Measurements from ENCODE around the gene ITGB6. TPM values are rescaled to one million over a fixed set of nuclear protein-coding genes. Genes with fewer than 3 reads are reported as not detected.

ITGB6 gene
- total and polyA plus RNA-seq, 10 of the 15 experiments (the other 5 are each of a cell fraction or from before 2014, with no cell fraction given), result 0.04 TPM; not detected in 9

DNA sequence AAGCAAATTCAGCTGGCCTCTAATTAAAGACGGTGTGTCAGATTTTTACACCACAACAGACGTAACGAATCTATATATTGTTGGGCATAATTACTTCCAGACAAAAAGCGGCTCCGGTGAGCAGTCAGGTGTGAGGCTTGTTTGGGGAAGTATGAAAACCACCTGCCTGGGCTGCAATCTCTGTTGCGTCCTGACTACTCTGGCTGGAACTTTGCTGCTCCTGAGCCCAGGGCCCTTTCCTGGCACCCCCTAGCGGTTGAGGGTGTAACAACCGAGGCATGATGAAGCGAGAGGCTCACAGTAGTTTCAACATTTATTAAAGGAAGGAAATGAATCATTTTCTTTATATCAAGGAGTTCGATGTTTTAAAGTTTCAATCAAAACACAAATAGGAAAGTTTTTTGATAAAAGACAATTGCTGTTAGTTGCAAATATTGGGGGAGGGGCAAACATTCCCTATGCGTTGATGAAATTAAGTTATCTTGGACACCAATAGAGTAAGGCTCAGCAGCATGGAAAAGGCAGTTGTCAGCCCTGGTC lies 10.6 kb upstream of the ITGB6 start (continued):
- TF ChIP-seq ETV6 (conservative IDR thresholded peaks at IDR 0.05 in 1 of 2, IDR thresholded peaks at IDR 0.05 in 1 of 2; ENCODE audit: borderline replicate concordance in 1 of 2, low read depth in 1 of 2) (no peak), CHD2 (IDR thresholded peaks at IDR 0.05; ENCODE audit: borderline replicate concordance, low read depth, low read length) (0 out of 2 replicates have a peak, but pooled peaks have one; percentile 36), TAF1 (IDR thresholded peaks at IDR 0.05; ENCODE audit: borderline replicate concordance, low read depth, low read length) (no peak), STAT3 (IDR thresholded peaks at IDR 0.05; ENCODE audit: low read depth, low read length) (0 out of 2 replicates have a peak, but pooled peaks have one; percentile 63), POU2F2 (IDR thresholded peaks at IDR 0.05; ENCODE audit: borderline replicate concordance, low read depth, low read length) (peak; percentile 16; the same call in 1 of the 3 replicates), MYB (IDR thresholded peaks at IDR 0.05; ENCODE audit: borderline replicate concordance, low read depth, low read length) (no peak), CREB1 (IDR thresholded peaks at IDR 0.05; ENCODE audit: low read depth) (0 out of 2 replicates have a peak, but pooled peaks have one; percentile 51), POLR2A (IDR thresholded peaks at IDR 0.05; ENCODE audit: low read depth, low read length) (no peak), PAX5 (IDR thresholded peaks at IDR 0.05; ENCODE audit: borderline replicate concordance, low read depth, low read length) (peak; percentile 70; the same call in 1 of the 2 replicates), NR2C2 (IDR thresholded peaks at IDR 0.05; ENCODE audit: borderline replicate concordance, control insufficient read depth, insufficient read length, low read depth) (no peak), NFIC (IDR thresholded peaks at IDR 0.05; ENCODE audit: low read depth, low read length) (0 out of 2 replicates have a peak, but pooled peaks have one; percentile 16), TCF3 (IDR thresholded peaks at IDR 0.05; ENCODE audit: borderline replicate concordance, insufficient read depth, low read depth, low read length) (peak; percentile 66; the same call in 1 of the 2 replicates), IKZF2 (IDR thresholded peaks at IDR 0.05) (peak; percentile 88 to 90), NFYB (IDR thresholded peaks at IDR 0.05; ENCODE audit: insufficient read depth, low read depth, low read length) (no peak), ZNF384 (IDR thresholded peaks at IDR 0.05; ENCODE audit: borderline replicate concordance, low read depth, low read length) (no peak; the same call in 1 of the 2 replicates), RBBP5 (conservative IDR thresholded peaks at IDR 0.05) (no peak), TCF12 (IDR thresholded peaks at IDR 0.05; ENCODE audit: low read depth, low read length) (peak; percentile 56; the same call in 1 of the 2 replicates), JUND (IDR thresholded peaks at IDR 0.05; ENCODE audit: low read depth, low read length) (no peak), TBL1XR1 (IDR thresholded peaks at IDR 0.05; ENCODE audit: low read depth, low read length) (peak; percentile 61; the same call in 1 of the 2 replicates)
- TF ChIP-seq, protein P1, sequence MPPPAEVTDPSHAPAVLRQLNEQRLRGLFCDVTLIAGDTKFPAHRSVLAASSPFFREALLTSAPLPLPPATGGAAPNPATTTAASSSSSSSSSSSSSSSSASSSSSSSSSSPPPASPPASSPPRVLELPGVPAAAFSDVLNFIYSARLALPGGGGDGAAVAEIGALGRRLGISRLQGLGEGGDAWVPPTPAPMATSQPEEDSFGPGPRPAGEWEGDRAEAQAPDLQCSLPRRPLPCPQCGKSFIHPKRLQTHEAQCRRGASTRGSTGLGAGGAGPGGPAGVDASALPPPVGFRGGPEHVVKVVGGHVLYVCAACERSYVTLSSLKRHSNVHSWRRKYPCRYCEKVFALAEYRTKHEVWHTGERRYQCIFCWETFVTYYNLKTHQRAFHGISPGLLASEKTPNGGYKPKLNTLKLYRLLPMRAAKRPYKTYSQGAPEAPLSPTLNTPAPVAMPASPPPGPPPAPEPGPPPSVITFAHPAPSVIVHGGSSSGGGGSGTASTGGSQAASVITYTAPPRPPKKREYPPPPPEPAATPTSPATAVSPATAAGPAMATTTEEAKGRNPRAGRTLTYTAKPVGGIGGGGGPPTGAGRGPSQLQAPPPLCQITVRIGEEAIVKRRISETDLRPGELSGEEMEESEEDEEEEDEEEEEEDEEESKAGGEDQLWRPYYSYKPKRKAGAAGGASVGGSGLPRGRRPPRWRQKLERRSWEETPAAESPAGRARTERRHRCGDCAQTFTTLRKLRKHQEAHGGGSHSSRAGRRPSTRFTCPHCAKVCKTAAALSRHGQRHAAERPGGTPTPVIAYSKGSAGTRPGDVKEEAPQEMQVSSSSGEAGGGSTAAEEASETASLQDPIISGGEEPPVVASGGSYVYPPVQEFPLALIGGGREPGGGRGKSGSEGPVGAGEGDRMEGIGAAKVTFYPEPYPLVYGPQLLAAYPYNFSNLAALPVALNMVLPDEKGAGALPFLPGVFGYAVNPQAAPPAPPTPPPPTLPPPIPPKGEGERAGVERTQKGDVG (CRISPR knock-in tag; IDR thresholded peaks at IDR 0.05), result no peak
- TF ChIP-seq, protein P2, sequence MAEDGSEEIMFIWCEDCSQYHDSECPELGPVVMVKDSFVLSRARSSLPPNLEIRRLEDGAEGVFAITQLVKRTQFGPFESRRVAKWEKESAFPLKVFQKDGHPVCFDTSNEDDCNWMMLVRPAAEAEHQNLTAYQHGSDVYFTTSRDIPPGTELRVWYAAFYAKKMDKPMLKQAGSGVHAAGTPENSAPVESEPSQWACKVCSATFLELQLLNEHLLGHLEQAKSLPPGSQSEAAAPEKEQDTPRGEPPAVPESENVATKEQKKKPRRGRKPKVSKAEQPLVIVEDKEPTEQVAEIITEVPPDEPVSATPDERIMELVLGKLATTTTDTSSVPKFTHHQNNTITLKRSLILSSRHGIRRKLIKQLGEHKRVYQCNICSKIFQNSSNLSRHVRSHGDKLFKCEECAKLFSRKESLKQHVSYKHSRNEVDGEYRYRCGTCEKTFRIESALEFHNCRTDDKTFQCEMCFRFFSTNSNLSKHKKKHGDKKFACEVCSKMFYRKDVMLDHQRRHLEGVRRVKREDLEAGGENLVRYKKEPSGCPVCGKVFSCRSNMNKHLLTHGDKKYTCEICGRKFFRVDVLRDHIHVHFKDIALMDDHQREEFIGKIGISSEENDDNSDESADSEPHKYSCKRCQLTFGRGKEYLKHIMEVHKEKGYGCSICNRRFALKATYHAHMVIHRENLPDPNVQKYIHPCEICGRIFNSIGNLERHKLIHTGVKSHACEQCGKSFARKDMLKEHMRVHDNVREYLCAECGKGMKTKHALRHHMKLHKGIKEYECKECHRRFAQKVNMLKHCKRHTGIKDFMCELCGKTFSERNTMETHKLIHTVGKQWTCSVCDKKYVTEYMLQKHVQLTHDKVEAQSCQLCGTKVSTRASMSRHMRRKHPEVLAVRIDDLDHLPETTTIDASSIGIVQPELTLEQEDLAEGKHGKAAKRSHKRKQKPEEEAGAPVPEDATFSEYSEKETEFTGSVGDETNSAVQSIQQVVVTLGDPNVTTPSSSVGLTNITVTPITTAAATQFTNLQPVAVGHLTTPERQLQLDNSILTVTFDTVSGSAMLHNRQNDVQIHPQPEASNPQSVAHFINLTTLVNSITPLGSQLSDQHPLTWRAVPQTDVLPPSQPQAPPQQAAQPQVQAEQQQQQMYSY (CRISPR knock-in tag; IDR thresholded peaks at IDR 0.05), result no peak
- TF ChIP-seq, protein P3, sequence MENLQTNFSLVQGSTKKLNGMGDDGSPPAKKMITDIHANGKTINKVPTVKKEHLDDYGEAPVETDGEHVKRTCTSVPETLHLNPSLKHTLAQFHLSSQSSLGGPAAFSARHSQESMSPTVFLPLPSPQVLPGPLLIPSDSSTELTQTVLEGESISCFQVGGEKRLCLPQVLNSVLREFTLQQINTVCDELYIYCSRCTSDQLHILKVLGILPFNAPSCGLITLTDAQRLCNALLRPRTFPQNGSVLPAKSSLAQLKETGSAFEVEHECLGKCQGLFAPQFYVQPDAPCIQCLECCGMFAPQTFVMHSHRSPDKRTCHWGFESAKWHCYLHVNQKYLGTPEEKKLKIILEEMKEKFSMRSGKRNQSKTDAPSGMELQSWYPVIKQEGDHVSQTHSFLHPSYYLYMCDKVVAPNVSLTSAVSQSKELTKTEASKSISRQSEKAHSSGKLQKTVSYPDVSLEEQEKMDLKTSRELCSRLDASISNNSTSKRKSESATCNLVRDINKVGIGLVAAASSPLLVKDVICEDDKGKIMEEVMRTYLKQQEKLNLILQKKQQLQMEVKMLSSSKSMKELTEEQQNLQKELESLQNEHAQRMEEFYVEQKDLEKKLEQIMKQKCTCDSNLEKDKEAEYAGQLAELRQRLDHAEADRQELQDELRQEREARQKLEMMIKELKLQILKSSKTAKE (IDR thresholded peaks at IDR 0.05; ENCODE audit: low read depth, poor library complexity, severe bottlenecking), result peak; percentile 56

Measured in GM12878 (cell line).